ENCODE measurements around the gene ADAM23.
"Not testable (repeated sequence)": the region's sequence is repeated elsewhere in the genome, so short reads cannot be mapped to it uniquely, and the experiment has no call there.

The ADAM23 gene, protein sequence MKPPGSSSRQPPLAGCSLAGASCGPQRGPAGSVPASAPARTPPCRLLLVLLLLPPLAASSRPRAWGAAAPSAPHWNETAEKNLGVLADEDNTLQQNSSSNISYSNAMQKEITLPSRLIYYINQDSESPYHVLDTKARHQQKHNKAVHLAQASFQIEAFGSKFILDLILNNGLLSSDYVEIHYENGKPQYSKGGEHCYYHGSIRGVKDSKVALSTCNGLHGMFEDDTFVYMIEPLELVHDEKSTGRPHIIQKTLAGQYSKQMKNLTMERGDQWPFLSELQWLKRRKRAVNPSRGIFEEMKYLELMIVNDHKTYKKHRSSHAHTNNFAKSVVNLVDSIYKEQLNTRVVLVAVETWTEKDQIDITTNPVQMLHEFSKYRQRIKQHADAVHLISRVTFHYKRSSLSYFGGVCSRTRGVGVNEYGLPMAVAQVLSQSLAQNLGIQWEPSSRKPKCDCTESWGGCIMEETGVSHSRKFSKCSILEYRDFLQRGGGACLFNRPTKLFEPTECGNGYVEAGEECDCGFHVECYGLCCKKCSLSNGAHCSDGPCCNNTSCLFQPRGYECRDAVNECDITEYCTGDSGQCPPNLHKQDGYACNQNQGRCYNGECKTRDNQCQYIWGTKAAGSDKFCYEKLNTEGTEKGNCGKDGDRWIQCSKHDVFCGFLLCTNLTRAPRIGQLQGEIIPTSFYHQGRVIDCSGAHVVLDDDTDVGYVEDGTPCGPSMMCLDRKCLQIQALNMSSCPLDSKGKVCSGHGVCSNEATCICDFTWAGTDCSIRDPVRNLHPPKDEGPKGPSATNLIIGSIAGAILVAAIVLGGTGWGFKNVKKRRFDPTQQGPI

GRCh38 chr2:206442833-206443734 lies at the start of gene ADAM23:
Gene ADAM23, plus strand, starts transcription at chr2:206443532. Its CDS starts 335 bp downstream, at chr2:206443867.
- no peak for FAIRE-seq

- FAIRE-seq, result no peak
Observed at GRCh38 chr2:206396211-206396610, 47.1 kb upstream of the ADAM23 start.

DNA sequence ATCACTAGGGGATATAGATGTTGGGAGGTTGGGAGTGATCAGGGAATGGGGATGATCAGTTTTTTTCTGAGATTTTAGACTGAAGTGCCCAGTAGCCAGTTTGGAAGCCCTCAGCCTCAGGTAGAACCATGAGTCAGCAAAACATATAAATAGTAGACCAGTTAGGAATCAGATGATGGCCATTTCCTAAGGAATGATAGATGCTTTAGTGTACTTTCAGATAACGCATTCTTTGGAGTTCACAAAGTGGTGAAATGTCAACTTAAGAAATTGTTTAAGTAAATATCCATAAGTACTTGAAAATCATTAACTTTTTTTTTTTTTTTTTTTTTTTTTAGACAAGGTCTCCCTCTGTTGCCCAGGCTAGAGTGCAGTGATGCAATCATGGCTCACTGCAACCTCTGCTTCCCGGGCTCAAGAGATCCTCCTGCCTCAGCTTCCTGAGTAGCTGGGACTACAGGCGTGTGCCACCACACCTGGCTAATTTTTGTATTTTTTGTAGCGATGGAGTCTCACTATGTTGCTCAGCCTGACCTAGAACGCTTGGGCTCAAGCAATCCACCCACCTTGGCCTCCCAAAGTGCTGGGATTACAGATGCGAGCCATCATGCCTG lies 40.3 kb upstream of the ADAM23 start:
- not testable (repeated sequence) for FAIRE-seq

DNA sequence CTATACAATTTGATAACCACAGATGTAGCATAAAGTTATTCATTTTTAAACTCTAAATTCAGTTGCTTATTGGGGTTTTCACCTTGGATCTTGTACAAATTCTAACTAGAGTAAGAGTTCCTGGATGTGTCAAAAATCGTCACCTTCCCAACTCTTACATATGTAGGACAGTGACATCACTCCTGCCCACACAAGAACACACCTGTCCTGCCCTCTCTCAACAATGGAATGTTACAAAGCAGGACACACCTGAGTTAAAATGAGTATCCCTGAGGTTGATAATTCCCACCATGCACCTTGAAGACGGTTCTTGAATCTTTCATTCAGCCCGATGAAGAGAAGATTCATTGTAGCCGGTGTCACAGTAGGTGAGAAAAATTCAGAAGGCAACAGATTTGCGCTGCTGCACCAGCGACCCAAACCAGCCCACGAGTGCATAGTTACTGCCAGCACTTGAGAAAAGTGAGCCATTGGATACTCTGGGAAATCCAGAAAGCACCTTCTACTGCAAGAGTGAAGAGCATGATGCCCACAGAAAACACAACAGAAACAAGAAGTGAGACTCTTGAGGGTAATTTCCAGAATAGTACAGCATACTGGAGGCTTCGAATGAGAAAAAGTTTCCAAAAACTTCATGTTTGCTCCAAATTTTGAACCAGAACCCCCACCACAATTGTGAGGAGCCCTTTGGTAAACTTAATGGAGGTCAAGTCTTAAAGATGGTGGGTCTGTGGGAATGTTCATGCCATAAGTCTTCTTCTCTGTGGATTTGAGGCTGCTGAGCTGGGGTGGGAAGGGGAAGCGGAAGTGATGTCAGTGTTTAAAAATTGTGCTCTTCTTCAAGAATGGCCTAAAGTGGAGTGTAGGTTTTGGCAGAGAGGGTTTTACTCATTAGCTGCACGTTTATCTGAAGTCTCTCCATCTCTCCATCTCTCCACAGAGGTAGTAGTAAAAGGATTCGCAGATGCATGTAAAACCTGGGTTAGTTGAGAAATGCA lies 34.7 kb upstream of the ADAM23 start:
- FAIRE-seq, result no peak

DNA sequence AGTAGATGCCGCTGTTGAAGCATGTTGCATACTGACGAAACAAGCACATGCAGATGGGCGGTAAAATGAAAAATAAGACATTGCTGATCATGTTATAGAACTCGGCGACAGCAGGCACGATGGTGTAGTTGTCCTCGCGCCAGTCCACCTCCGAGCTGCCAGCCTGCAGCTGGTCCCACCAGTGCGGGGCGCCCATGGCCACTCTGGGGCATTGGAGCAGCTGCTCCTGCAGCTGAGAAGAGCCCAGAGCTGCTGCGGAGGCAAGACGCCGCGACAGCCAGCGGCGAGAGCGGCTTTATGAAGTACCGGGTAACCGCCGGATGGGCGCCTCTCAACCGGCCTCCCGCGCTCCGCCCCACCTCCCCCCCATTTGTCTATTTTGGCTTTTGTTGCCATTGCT lies 32.6 kb upstream of the ADAM23 start:
- FAIRE-seq, result no peak

DNA sequence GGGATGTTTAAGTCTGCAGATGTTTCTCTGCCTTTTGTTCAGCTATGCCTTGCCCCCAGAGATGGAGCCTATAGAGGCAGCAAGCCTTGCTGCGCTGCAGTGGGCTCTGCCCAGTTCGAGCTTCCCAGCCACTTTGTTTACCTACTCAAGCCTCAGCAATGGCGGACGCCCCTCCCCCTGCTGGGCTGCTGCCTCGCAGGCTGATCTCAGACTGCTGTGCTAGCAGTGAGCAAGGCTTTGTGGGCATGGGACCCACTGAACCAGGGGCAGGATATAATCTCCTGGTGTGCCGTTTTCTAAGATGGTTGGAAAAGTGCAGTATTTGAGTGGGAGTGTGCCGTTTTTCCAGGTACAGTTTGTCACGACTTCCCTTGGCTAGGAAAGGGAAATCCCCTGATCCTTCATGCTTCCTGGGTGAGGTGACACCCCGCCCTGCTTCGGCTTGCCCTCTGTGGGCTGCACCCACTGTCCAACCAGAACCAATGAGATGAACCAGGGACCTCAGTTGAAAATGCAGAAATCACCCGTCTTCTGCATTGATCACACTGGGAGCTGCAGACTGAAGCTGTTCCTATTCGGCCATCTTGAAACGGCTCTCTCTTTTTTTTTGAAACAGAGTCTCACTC lies 27.6 kb upstream of the ADAM23 start:
- no peak for FAIRE-seq

- no peak for FAIRE-seq
Observed at GRCh38 chr2:206418968-206419367, 24.4 kb upstream of the ADAM23 start.

GRCh38 chr2:206420721-206421120 lies 22.6 kb upstream of the ADAM23 start:
- FAIRE-seq, result no peak

DNA sequence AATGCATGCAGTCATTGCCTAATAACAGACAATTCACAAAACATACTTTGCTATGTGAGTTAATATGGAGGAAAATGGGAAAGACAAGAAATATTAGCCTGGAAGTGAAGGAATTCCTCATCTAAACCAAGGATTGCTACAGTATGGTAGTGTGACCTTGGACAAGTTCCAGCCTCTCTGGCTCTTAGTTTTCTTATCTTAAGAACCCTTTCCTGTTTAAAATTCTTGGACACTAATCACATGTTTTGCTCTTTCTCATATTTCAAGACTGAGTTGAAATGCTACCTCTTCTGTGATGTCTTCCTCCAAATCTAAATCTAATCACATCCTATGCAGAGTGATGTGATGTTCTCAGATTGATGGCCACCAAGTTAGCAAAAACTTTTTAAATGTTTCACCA lies 20.8 kb upstream of the ADAM23 start:
- FAIRE-seq, result no peak

DNA sequence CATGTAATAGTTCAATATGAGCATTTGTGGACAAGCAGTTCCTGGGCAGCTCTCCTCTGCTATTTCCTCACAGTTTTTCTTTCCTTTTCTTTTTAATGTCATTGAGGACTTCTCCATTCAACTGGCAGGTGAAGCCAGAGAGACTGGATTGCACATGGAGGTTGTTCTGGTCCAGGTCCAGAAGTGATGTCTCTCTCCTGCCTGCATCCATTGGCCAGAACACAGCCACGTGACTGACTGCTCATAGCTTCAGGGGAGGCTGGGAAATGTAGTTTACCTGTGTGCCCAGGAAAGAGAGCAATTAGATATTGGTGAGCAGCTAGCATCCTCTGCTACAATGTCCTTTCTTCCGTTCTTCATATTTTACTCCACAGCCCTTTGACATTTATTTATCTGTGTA lies 20.2 kb upstream of the ADAM23 start:
- FAIRE-seq, result no peak

DNA sequence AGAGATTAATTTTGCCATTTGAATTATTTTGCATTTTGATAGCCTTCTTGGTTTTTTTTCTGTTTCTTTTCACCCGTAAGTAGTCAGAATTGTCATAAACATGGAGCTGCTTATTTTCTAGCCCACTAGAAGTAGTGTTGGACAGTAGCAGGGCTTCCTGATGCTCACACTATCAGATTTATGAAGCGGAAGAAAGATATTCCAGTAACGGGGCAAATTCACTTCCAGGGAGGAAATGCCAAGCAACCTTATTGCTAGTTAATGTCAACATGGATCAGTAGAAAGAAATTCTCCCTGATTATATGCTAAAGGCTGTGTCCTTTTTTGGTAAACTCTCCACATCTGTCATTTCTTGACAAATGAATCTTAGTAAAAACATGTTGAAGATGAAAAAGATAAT lies 19.2 kb upstream of the ADAM23 start:
- no peak for FAIRE-seq

DNA sequence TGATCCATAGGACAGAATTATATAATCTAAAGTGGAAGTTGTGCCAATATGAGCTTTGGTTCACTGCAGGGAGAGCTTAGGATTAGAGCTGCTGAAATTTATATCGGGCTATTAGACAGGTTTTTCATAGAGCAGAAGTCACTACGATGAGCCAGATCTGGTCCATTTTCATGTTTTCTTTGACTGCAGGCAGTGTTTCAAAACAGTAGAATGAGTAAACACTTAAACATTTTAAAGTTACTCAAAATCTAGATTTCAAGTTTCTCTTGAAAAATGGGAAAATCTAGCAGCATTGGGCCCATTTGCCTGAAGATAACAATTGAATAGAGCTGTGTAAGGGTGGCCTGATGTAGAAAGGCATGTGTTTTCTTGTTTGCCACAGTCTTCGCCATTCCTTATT lies 14.5 kb upstream of the ADAM23 start:
- no peak for FAIRE-seq

- FAIRE-seq, result no peak
Observed at GRCh38 chr2:206430452-206430851, 12.9 kb upstream of the ADAM23 start.

DNA sequence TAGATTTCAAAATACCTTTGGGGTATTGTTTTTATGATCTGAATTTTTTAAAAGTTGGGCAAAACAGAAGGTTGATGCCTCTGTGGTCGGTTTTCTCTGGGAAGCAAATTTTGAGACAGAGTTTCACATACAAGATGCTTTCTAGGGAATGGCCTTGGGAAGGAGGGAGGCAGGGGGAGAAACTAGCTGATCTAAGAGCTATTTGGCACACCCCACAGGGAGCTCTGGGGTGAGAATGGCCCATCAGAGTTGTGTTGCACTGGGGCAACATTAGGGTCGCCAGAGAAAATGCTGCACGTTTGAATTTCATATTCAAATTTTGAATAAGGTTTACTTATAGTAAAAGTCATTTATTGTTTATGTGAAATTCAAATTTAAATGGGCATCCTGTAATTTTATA lies 11.9 kb upstream of the ADAM23 start:
- FAIRE-seq, result no peak

DNA sequence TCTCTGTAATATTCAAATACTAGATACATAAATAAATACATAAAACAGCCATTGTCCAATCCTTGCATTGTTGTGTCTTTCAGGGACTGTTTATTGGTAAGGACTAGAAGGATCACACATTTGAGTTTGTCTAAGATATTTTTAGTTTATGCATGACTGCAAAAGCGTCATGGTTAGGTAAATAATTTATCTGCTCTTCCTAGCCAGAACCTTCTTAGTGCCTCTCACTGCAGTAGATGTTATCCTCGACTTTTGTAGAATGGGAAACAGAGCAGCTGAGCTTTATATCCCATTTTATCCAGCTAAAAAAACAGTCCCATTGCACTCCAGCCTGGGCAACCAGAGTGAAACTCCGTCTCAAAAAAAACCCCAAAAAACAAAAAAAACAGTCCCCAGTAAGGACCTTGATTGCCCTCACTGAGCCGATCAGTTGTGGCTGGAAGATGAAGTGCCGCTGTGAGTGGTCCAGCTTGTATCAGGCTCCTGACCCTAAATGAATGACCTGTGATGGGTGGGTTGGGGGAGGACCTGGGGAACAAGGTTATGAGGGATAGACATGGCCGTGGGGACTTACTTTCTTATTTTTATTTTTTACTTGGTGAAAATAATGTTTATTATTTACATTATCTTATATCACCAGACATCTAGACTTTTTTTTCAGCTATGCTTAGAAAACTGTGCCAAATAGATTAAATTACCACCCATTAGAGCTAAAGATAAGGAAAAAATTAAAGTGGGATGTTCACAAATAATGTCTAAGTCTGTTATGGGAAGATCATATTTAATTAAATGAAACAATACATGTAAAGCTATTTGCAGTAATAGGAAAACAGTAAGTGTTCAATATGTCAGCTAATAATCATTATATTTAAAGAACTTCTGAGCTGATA lies 10.9 kb upstream of the ADAM23 start:
- FAIRE-seq, result no peak

DNA sequence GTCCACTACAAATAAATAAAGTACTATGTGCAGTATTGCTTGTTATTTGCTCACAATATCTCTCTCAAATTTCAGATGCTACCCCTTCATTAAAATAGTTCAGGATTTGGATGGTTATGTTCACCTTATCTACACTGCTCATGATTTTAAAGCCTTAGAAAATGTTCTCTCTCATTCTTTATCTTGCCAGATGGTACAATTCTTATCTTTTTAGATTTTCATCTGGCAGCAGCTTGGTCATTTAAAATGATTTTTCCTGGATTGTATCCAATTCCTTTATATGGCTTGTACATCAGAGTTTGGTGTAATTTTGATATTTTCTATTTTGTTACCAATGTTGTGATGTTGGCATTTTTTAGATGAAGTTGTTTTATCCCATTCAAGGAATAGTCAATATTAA lies 10.1 kb upstream of the ADAM23 start:
- no peak for FAIRE-seq

DNA sequence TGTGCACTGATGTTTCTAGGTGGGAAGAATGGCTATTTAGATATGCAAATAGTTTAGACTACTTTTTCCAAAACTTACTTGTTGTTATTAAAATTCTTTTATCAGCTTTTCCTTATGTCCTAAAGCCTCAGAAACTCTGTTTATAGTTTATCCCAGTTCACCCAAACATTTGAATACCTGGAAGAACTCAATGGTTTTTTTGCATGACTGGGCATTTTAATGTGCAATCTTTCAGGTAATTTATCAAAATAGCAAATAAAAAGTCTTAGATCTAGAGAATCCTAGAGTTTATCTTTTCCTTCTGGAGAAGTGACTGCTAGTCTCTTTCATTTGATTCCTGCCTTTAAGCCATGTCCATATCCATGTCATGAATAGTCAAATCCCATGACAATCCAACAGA lies 9.6 kb upstream of the ADAM23 start:
- no peak for FAIRE-seq

DNA sequence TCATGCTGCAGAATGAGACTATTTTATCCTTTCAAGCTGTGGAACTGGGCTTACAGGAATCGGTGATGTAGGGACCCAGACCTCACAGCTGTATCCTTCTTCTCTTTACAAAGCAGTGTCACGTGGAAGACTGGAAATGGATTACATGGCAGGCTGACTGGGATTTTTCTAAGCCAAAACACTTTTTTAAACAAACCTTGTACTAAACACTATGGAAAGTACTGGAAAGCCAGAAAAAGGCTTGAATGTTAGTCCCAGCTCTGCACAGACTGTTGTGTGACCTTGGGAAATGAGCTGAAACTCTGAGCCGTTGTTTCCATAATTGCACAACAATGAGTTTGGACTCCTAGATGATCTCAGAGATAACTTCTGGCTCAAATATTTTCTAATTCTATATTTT lies 7.6 kb upstream of the ADAM23 start:
- no peak for FAIRE-seq

DNA sequence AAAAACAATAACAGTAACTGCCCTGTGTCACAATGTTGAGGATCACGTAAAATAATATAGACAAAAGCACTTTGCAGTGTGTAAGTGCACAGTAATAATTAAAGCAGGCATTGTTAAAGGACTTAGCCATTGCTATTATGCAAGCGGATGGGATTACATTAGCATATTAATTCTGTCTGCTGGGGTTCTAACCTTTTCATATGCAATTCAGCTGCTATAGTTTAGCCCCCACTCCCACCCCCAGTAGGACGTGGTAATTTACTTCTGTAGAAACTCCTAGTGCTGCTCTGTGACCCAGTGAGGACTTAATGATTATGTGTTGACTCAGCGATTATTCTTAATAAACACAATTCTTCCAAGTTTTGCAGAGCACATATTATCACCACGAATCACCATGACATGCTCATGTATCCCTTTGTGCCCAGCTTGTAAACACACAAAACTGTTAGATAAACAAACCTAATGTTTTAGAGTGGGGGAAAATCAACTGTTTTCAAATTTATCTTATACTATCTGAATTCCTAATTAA lies 5.1 kb upstream of the ADAM23 start:
- FAIRE-seq, result no peak

DNA sequence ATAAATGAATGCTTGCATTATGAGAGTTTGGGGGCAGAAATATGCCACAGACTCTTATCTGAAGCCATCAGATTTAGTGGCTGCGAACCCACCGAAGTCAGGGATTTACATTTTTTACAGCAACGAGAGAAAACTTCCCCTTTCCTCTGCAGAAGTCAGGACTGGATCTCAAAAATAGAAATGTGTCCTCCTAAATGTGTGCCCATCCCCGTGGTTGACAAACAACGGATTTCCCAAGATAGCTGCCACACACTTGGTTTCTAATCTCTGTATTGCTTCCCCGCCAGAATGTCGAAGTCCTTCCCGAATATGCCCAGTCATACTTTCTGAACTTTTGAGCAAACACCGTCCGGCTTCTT lies 879 bp upstream of the ADAM23 start:
- FAIRE-seq, result no peak
